ENCODE results near the gene OSBP2. TPM values are rescaled to one million over a fixed set of nuclear protein-coding genes. Genes with fewer than 3 reads are reported as not detected.

OSBP2 gene
- polyA plus RNA-seq, 2 of the 4 experiments (the other 2 are of a cell fraction) = 2.7 to 6.0 TPM

- WGBS (ENCODE audit: missing lambda C conversion rate) = 92% methylated on average over 2 of the region's 2 CpGs
- ATAC-seq = no peak
These were observed 258.5 kb downstream of the OSBP2 start for GRCh38 chr22:30953206-30953605.

GRCh38 chr22:30955153-30955552 is 260.5 kb downstream of the OSBP2 start:
- no peak for TF ChIP-seq EHF (CRISPR knock-in tag; IDR thresholded peaks at IDR 0.05)
- no peak for TF ChIP-seq PBX3 (IDR thresholded peaks at IDR 0.05)
- TF ChIP-seq JUN (IDR thresholded peaks at IDR 0.05) = no peak
- no peak for TF ChIP-seq CBX2 (IDR thresholded peaks at IDR 0.05; ENCODE audit: borderline replicate concordance, low read depth)
- no peak for TF ChIP-seq ESRRA (IDR thresholded peaks at IDR 0.05; ENCODE audit: borderline replicate concordance, low read length)
- no peak for TF ChIP-seq ATOH8 (CRISPR knock-in tag; IDR thresholded peaks at IDR 0.05; ENCODE audit: low read depth)
- no peak for TF ChIP-seq BHLHE40 (IDR thresholded peaks at IDR 0.05; ENCODE audit: low read depth, low read length)
- ATAC-seq = no peak
- Histone ChIP-seq H3K4me2 (no peak overlapping the region), H3K9me3 (no peaks in the 10 kb centered on the region), H3K4me1 (no peaks in the 10 kb centered on the region), H3K27ac (no peak overlapping the region), H3K4me3 (no peak overlapping the region)
- ChIA-PET POLR2A (no interaction called here), CTCF (interaction anchor here (0.8 to 2.0 kb wide), 2 partner anchors 10 to 130 kb away, joined by 3 to 4 read pairs; no protein-coding TSS in a partner anchor)
- no peak for FAIRE-seq
- DNase-seq (ENCODE audit: low read depth in 1 of 2, low spot score in 1 of 2) = no peak
- 97% methylated on average over 4 of the region's 4 CpGs for WGBS (ENCODE audit: missing lambda C conversion rate)

More at GRCh38 chr22:30953206-30953605, 258.5 kb downstream of the OSBP2 start:
- H3K27ac ChIP-seq = no peak overlapping the region
- POLR2A ChIA-PET = no interaction called here
- FAIRE-seq (no peak), DNase-seq (ENCODE audit: low read depth in 1 of 2, low spot score in 1 of 2) (no peak)
- TF ChIP-seq REST (IDR thresholded peaks at IDR 0.05) (no peak), ELK1 (IDR thresholded peaks at IDR 0.05; ENCODE audit: low read depth, low read length) (no peak), PHF8 (IDR thresholded peaks at IDR 0.05; ENCODE audit: borderline replicate concordance, low read depth) (no peak), FOSB (CRISPR knock-in tag; IDR thresholded peaks at IDR 0.05) (no peak), EHF (CRISPR knock-in tag; IDR thresholded peaks at IDR 0.05) (no peak)
- H3K4me1 ChIP-seq = no peaks in the 10 kb centered on the region
- no peak overlapping the region for H3K4me3 ChIP-seq
- CTCF ChIA-PET = interaction anchor here (0.7 to 1.6 kb wide), 2 partner anchors 23 to 132 kb away, joined by 3 to 7 read pairs; no protein-coding TSS in a partner anchor
- no peaks in the 10 kb centered on the region for H3K9me3 ChIP-seq
- H3K4me2 ChIP-seq = no peak overlapping the region

Small RNA genes lying within 50 kb of the gene (small RNA-seq; reads per million reads assigned to genes)
- gene MIR3200 = 0.37 to 17.4 (median 6.4) reads per million in 6 experiments

Other genes starting within 250 kb of the OSBP2 start
- 0.05 TPM in 1 of 2 replicates, not detected in the other for gene SEC14L3, start 222.9 kb upstream of the OSBP2 start, polyA plus RNA-seq (2011; rRNA removed)
- 0.04 TPM in 1 of 3 replicates, not detected in the others for gene SEC14L3, start 222.9 kb upstream of the OSBP2 start, polyA plus RNA-seq (2017; fragmentation: RNase III; extraction: RNeasy Plus Mini Kit Qiagen cat#74134 plus additional on column Dnase treatment)
- gene SEC14L4, start 189.2 kb upstream of the OSBP2 start, polyA plus RNA-seq (2011; rRNA removed) = 6.7 and 8.8 TPM in 2 replicates
- 7.7 to 10.0 TPM (median 9.3 TPM) in 3 replicates for gene SEC14L4, start 189.2 kb upstream of the OSBP2 start, polyA plus RNA-seq (2017; fragmentation: RNase III; extraction: RNeasy Plus Mini Kit Qiagen cat#74134 plus additional on column Dnase treatment)
- not detected in 2 replicates for gene SEC14L6, start 148.1 kb upstream of the OSBP2 start, polyA plus RNA-seq (2011; rRNA removed)
- not detected in 3 replicates for gene SEC14L6, start 148.1 kb upstream of the OSBP2 start, polyA plus RNA-seq (2017; fragmentation: RNase III; extraction: RNeasy Plus Mini Kit Qiagen cat#74134 plus additional on column Dnase treatment)
- gene GAL3ST1, start 120.2 kb upstream of the OSBP2 start, polyA plus RNA-seq (2011; rRNA removed) = 8.7 and 10.8 TPM in 2 replicates
- gene GAL3ST1, start 120.2 kb upstream of the OSBP2 start, polyA plus RNA-seq (2017; fragmentation: RNase III; extraction: RNeasy Plus Mini Kit Qiagen cat#74134 plus additional on column Dnase treatment) = 10.4 to 14.0 TPM (median 12.5 TPM) in 3 replicates
- gene PES1, start 103.0 kb upstream of the OSBP2 start, polyA plus RNA-seq (2011; rRNA removed) = 107 and 131 TPM in 2 replicates
- 111 to 116 TPM (median 111 TPM) in 3 replicates for gene PES1, start 103.0 kb upstream of the OSBP2 start, polyA plus RNA-seq (2017; fragmentation: RNase III; extraction: RNeasy Plus Mini Kit Qiagen cat#74134 plus additional on column Dnase treatment)
- gene TCN2, start 87.7 kb upstream of the OSBP2 start, polyA plus RNA-seq (2011; rRNA removed) = 4.3 and 5.6 TPM in 2 replicates
- 3.8 to 4.2 TPM (median 3.9 TPM) in 3 replicates for gene TCN2, start 87.7 kb upstream of the OSBP2 start, polyA plus RNA-seq (2017; fragmentation: RNase III; extraction: RNeasy Plus Mini Kit Qiagen cat#74134 plus additional on column Dnase treatment)
- 1.9 and 2.0 TPM in 2 replicates for gene SLC35E4, start 59.1 kb upstream of the OSBP2 start, polyA plus RNA-seq (2011; rRNA removed)
- gene SLC35E4, start 59.1 kb upstream of the OSBP2 start, polyA plus RNA-seq (2017; fragmentation: RNase III; extraction: RNeasy Plus Mini Kit Qiagen cat#74134 plus additional on column Dnase treatment) = 3.0 to 3.3 TPM (median 3.3 TPM) in 3 replicates
- gene DUSP18, start 27.0 kb upstream of the OSBP2 start, polyA plus RNA-seq (2011; rRNA removed) = 7.2 and 8.4 TPM in 2 replicates
- gene DUSP18, start 27.0 kb upstream of the OSBP2 start, polyA plus RNA-seq (2017; fragmentation: RNase III; extraction: RNeasy Plus Mini Kit Qiagen cat#74134 plus additional on column Dnase treatment) = 3.4 to 3.8 TPM (median 3.7 TPM) in 3 replicates

Data from A549 (cell line).